A673 (cell line): ENCODE measurements around the gene GRID2. TPM values are rescaled to one million over a fixed set of nuclear protein-coding genes. Genes with fewer than 3 reads are reported as not detected.

ENCODE experiments used
- BruUV-seq: library from RNA; stranded (reverse); fragments of 400-500 nt; replicated peaks from 2 replicates; lab custom pipeline; 2021; lab: Mats Ljungman, UMichigan
- CTCF ChIA-PET: fragments of 300-600 bp; sonication (Branson Sonifier 250); formaldehyde crosslinking; loops from one replicate; lab custom pipeline; 2022; ENCODE audit warnings: antibody characterized with exemption; lab: Charles Lee
- POLR2A ChIA-PET: fragments of 300-600 bp; sonication (Branson Sonifier 250); formaldehyde crosslinking; loops from one replicate; lab custom pipeline; 2022; ENCODE audit warnings: antibody characterized with exemption; ENCODE audit not compliant: low non-redundant PET; lab: Charles Lee
- DNase-seq: peaks from one replicate; pipeline ENCODE4 v3.0.0-alpha.2; 2015; ENCODE audit warnings: low spot score
- H3K27ac ChIP-seq: fragments of 200-600 bp; sonication (generic); 2 replicates; pipeline ENCODE4 v1.5.1; 2016; ENCODE audit warnings: mixed run types, low read depth, mild to moderate bottlenecking, mixed read lengths, antibody characterized with exemption, low read length; ENCODE audit not compliant: poor library complexity, severe bottlenecking
- H3K27me3 ChIP-seq: fragments of 200-600 bp; sonication (generic); replicated peaks from 2 replicates; pipeline ENCODE4 v1.6.1; 2017; ENCODE audit warnings: mixed run types, low read depth, mild to moderate bottlenecking, mixed read lengths, antibody characterized with exemption, low read length; ENCODE audit not compliant: insufficient read depth, poor library complexity
- H3K36me3 ChIP-seq: fragments of 200-600 bp; sonication (generic); 2 replicates; pipeline ENCODE4 v1.6.1; 2016; ENCODE audit warnings: mixed run types, mild to moderate bottlenecking, mixed read lengths, antibody characterized with exemption, low read length; ENCODE audit not compliant: insufficient read depth, poor library complexity, severe bottlenecking
- H3K4me1 ChIP-seq: fragments of 200-600 bp; sonication (generic); 2 replicates; pipeline ENCODE4 v1.6.1; 2017; ENCODE audit warnings: mixed run types, mild to moderate bottlenecking, mixed read lengths, antibody characterized with exemption, low read length; ENCODE audit not compliant: insufficient read depth, poor library complexity, severe bottlenecking
- H3K4me3 ChIP-seq: fragments of 200-600 bp; sonication (generic); 2 replicates; pipeline ENCODE4 v1.5.1; 2016; ENCODE audit warnings: low read depth, mixed run types, mild to moderate bottlenecking, mixed read lengths, low read length; ENCODE audit not compliant: poor library complexity, severe bottlenecking
- H3K9me3 ChIP-seq: fragments of 200-600 bp; sonication (generic); 2 replicates; pipeline ENCODE4 v1.6.1; 2016; ENCODE audit warnings: mixed run types, low read depth, mild to moderate bottlenecking, mixed read lengths, antibody characterized with exemption, low read length; ENCODE audit not compliant: poor library complexity, severe bottlenecking
- EZH2 ChIP-seq: fragments of 200-600 bp; sonication (generic); IDR thresholded peaks from 2 replicates; pipeline ENCODE4 v1.6.1; 2017; ENCODE audit warnings: borderline replicate concordance, low read depth, mild to moderate bottlenecking, mixed read lengths, antibody characterized with exemption, low read length; ENCODE audit not compliant: poor library complexity, severe bottlenecking
- intact Hi-C: fragments of 100-400 bp; cut with micrococcal nuclease; formaldehyde crosslinking; loops from one replicate; pipeline ENCODE4 v1.10.0; 2022; ENCODE audit not compliant: unreplicated experiment
- total RNA-seq: library from RNA; stranded (reverse); gene quantifications from 2 replicates; pipeline ENCODE4 v1.2.3, GENCODE V29; 2021
- TF ChIP-seq, protein P1 (sequence below): fragments of 300-800, 200-600 bp; sonication (generic); conservative IDR thresholded peaks from 2 replicates; pipeline ENCODE4 v1.5.1; 2017; ENCODE audit warnings: low read depth, mild to moderate bottlenecking, antibody characterized with exemption, low read length, moderate library complexity, mixed read lengths

Gene GRID2
- total RNA-seq, 1 experiment from 2014 or later = not detected

DNA sequence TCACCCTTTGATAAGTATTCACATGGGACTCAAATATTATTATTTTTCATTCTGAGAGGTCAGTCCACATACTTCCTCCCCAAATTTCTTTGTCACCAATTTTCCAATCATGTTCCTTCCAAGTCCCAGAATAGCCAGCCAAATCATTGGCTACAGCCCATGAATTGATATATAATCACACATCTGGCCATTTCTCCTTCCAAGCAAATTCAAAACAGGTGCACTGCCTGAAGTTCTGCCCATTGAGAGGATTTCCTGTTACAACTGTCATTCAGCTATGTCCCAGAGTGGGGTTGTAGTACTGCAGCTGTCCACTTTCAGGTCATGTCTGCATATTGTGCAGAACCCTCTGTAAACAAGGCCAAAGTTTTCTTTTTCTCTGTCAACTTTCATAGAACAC lies 347.8 kb downstream of the GRID2 start:
- ChIA-PET CTCF (no interaction called here), POLR2A (no interaction called here)
- no TSS peak for BruUV-seq
- Histone ChIP-seq H3K4me3 (no peak overlapping the region), H3K9me3 (no peaks in the 10 kb centered on the region), H3K4me1 (no peaks in the 10 kb centered on the region), H3K36me3 (no peaks in the 10 kb centered on the region), H3K27ac (no peak overlapping the region), H3K27me3 (no peaks in the 10 kb centered on the region)
- DNase-seq = no peak
- TF ChIP-seq EZH2 = no peak
- TF ChIP-seq, protein P1, sequence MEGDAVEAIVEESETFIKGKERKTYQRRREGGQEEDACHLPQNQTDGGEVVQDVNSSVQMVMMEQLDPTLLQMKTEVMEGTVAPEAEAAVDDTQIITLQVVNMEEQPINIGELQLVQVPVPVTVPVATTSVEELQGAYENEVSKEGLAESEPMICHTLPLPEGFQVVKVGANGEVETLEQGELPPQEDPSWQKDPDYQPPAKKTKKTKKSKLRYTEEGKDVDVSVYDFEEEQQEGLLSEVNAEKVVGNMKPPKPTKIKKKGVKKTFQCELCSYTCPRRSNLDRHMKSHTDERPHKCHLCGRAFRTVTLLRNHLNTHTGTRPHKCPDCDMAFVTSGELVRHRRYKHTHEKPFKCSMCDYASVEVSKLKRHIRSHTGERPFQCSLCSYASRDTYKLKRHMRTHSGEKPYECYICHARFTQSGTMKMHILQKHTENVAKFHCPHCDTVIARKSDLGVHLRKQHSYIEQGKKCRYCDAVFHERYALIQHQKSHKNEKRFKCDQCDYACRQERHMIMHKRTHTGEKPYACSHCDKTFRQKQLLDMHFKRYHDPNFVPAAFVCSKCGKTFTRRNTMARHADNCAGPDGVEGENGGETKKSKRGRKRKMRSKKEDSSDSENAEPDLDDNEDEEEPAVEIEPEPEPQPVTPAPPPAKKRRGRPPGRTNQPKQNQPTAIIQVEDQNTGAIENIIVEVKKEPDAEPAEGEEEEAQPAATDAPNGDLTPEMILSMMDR = no peak
- intact Hi-C loops = no loop called here

GRCh38 chr4:92654084-92654483 lies 350.3 kb downstream of the GRID2 start:
- no peaks in the 10 kb centered on the region for H3K4me1 ChIP-seq
- TF ChIP-seq, protein P1 = no peak
- TF ChIP-seq EZH2 = no peak
- CTCF ChIA-PET = no interaction called here

GRCh38 chr4:92657695-92658094 lies 353.9 kb downstream of the GRID2 start:
- no TSS peak for BruUV-seq
- Histone ChIP-seq H3K4me1 (no peaks in the 10 kb centered on the region), H3K4me3 (no peak overlapping the region), H3K36me3 (no peaks in the 10 kb centered on the region), H3K9me3 (no peaks in the 10 kb centered on the region), H3K27ac (no peak overlapping the region), H3K27me3 (no peaks in the 10 kb centered on the region)
- TF ChIP-seq, protein P1 = no peak
- no peak for TF ChIP-seq EZH2
- intact Hi-C loops = no loop called here
- DNase-seq = no peak
- POLR2A ChIA-PET = no interaction called here
- CTCF ChIA-PET = no interaction called here

More at GRCh38 chr4:92654084-92654483, 350.3 kb downstream of the GRID2 start:
- Histone ChIP-seq H3K36me3 (no peaks in the 10 kb centered on the region), H3K27me3 (no peaks in the 10 kb centered on the region), H3K4me3 (no peak overlapping the region), H3K9me3 (no peaks in the 10 kb centered on the region), H3K27ac (no peak overlapping the region)
- POLR2A ChIA-PET = no interaction called here
- intact Hi-C loops = no loop called here
- DNase-seq = no peak
- no TSS peak for BruUV-seq
